A549 (cell line): ENCODE results near the gene TMSB4X. TPM values are rescaled to one million over a fixed set of nuclear protein-coding genes. Genes with fewer than 3 reads are reported as not detected.

Experiments
- ATAC-seq, 2 experiments: fragments of 200-7000 bp in 1 of 2; fragments of >200 bp in 1 of 2; cut with Nextera tagmentation in 1 of 2; cut with Tn5 transposase in 1 of 2; 3 replicates each; pipeline versions ENCODE4 v1.8.0 to v1.9.1; 2018 to 2020; ENCODE audit warnings: mild to moderate bottlenecking in 1 of 2, moderate library complexity in 1 of 2
- CTCF ChIA-PET: fragments of 300-600 bp; sonication (Branson Sonifier 250); formaldehyde crosslinking; extraction: SDS; loops from one replicate; lab custom pipeline; 2021; ENCODE audit warnings: antibody characterized with exemption, inconsistent platforms; lab: Yijun Ruan, JAX
- POLR2A ChIA-PET: fragments of 350-600 bp; formaldehyde crosslinking; extraction: SDS; loops from one replicate; lab custom pipeline; 2021; ENCODE audit warnings: antibody characterized with exemption, inconsistent platforms; lab: Yijun Ruan, JAX
- DNase-seq, 2 experiments: peaks; one replicate each; pipeline versions ENCODE4 v3.0.0 to v3.0.0-alpha.2; 2011 to 2016; ENCODE audit warnings: low read depth in 1 of 2, low spot score in 1 of 2
- FAIRE-seq: peaks from 2 replicates; lab custom pipeline; 2011; peaks lifted over from hg19 to GRCh38; lab: Jason Lieb, UNC
- H3K27ac ChIP-seq, 2 experiments: fragments of >200 bp; sonication (Bioruptor Twin); formaldehyde crosslinking; 3 replicates each; pipeline ENCODE4 v1.5.1; 2016 to 2017
- H3K4me1 ChIP-seq: fragments of >200 bp; sonication (Bioruptor Twin); formaldehyde crosslinking; 3 replicates; pipeline ENCODE4 v1.6.1; 2016
- H3K4me2 ChIP-seq: fragments of >200 bp; sonication (Bioruptor Twin); formaldehyde crosslinking; 3 replicates; pipeline ENCODE4 v1.6.1; 2016
- H3K4me3 ChIP-seq: fragments of >200 bp; sonication (Bioruptor Twin); formaldehyde crosslinking; 3 replicates; pipeline ENCODE4 v1.5.1; 2016
- H3K9me3 ChIP-seq: fragments of >200 bp; sonication (Bioruptor Twin); formaldehyde crosslinking; 3 replicates; pipeline ENCODE4 v1.6.1; 2016
- CBX2 ChIP-seq: fragments of 200-600 bp; sonication (generic); IDR thresholded peaks from 2 replicates; pipeline ENCODE4 v1.6.1; 2016; ENCODE audit warnings: low read depth, mild to moderate bottlenecking, borderline replicate concordance
- CEBPB ChIP-seq, 2 experiments: fragments of >200 bp in 1 of 2; sonication (Bioruptor Twin) in 1 of 2; formaldehyde crosslinking in 1 of 2; IDR thresholded peaks; 2 replicates each; pipeline ENCODE4 v1.6.1; 2012 to 2016
- CHD2 ChIP-seq: fragments of 150-350 bp; IDR thresholded peaks from 2 replicates; pipeline ENCODE4 v1.6.1; 2014; ENCODE audit warnings: low read length; ENCODE audit not compliant: partially characterized antibody
- E2F6 ChIP-seq: IDR thresholded peaks from 2 replicates; pipeline ENCODE4 v1.6.1; 2012; ENCODE audit warnings: low read depth, borderline replicate concordance
- EHF ChIP-seq: fragments of 250-450 bp; sonication (Bioruptor Pico); IDR thresholded peaks from 2 replicates; pipeline ENCODE4 v1.5.0; 2020; ENCODE audit warnings: mild to moderate bottlenecking
- EP300 ChIP-seq, 2 experiments: fragments of >200 bp; sonication (Bioruptor Twin); formaldehyde crosslinking; IDR thresholded peaks; 2 replicates in 1 of 2; 3 replicates in 1 of 2; pipeline ENCODE4 v1.6.1; 2016 to 2017
- FOSB ChIP-seq: fragments of 250-450 bp; sonication (Bioruptor Pico); IDR thresholded peaks from 2 replicates; pipeline ENCODE4 v1.5.0; 2020; ENCODE audit warnings: mild to moderate bottlenecking, moderate library complexity
- FOSL2 ChIP-seq, 2 experiments: fragments of 450-650 bp in 1 of 2; fragments of >200 bp in 1 of 2; sonication (Bioruptor Twin) in 1 of 2; formaldehyde crosslinking; IDR thresholded peaks; 2 replicates each; pipeline versions ENCODE4 v1.5.0 to v1.6.1; 2016 to 2020; ENCODE audit warnings: mild to moderate bottlenecking in 1 of 2, moderate library complexity in 1 of 2
- GATA3 ChIP-seq: IDR thresholded peaks from 2 replicates; pipeline ENCODE4 v1.6.1; 2012; ENCODE audit warnings: borderline replicate concordance
- HOXA7 ChIP-seq: fragments of 250-450 bp; sonication (Bioruptor Pico); IDR thresholded peaks from 2 replicates; pipeline ENCODE4 v1.5.0; 2020; ENCODE audit warnings: mild to moderate bottlenecking, moderate library complexity
- HOXB13 ChIP-seq: fragments of 250-450 bp; sonication (Bioruptor Pico); IDR thresholded peaks from 2 replicates; pipeline ENCODE4 v1.5.0; 2020; ENCODE audit warnings: low read depth, mild to moderate bottlenecking, moderate library complexity
- HOXB5 ChIP-seq: fragments of 250-450 bp; sonication (Bioruptor Pico); IDR thresholded peaks from 2 replicates; pipeline ENCODE4 v1.5.0; 2020; ENCODE audit warnings: mild to moderate bottlenecking, moderate library complexity
- JUNB ChIP-seq: fragments of >200 bp; sonication (Bioruptor Twin); formaldehyde crosslinking; IDR thresholded peaks from 2 replicates; pipeline ENCODE4 v1.6.1; 2016
- KDM1A ChIP-seq: fragments of 200-600 bp; sonication (generic); IDR thresholded peaks from 2 replicates; pipeline ENCODE4 v1.6.1; 2016; ENCODE audit warnings: low read depth, mild to moderate bottlenecking
- REST ChIP-seq: fragments of 200-600 bp; sonication (generic); IDR thresholded peaks from 2 replicates; pipeline ENCODE4 v1.6.1; 2016; ENCODE audit warnings: antibody characterized with exemption, mild to moderate bottlenecking, moderate library complexity
- SREBF2 ChIP-seq: fragments of 450-650 bp; IDR thresholded peaks from 2 replicates; pipeline ENCODE4 v1.6.1; 2014; ENCODE audit warnings: mild to moderate bottlenecking, moderate library complexity
- TP53 ChIP-seq: fragments of 250-450 bp; sonication (Bioruptor Pico); IDR thresholded peaks from 2 replicates; pipeline ENCODE4 v1.5.0; 2021; ENCODE audit warnings: mild to moderate bottlenecking, moderate library complexity
- ZC3H11A ChIP-seq: fragments of 450-650 bp; IDR thresholded peaks from 2 replicates; pipeline ENCODE4 v1.6.1; 2014; ENCODE audit warnings: antibody characterized with exemption, mild to moderate bottlenecking
- ZSCAN20 ChIP-seq: fragments of 250-450 bp; sonication (Bioruptor Pico); IDR thresholded peaks from 2 replicates; pipeline ENCODE4 v1.8.0; 2022; ENCODE audit warnings: mild to moderate bottlenecking, moderate library complexity
- WGBS: methylation state at CpG from one replicate; pipeline ENCODE4 v1.1.6; 2017; ENCODE audit errors: missing lambda C conversion rate; 5-methylcytosine and 5-hydroxymethylcytosine counted together
- polyA plus RNA-seq, 4 experiments: library from polyadenylated mRNA; depleted of rRNA in 3 of 4; stranded (reverse); fragments of >200 nt; fragmentation: RNase III in 1 of 4; extraction: RNeasy Plus Mini Kit Qiagen cat#74134 plus additional on column Dnase treatment in 1 of 4; gene quantifications; 2 replicates in 3 of 4; 3 replicates in 1 of 4; pipeline ENCODE4 v1.2.3, GENCODE V29; 2011 to 2017

Gene TMSB4X
- polyA plus RNA-seq, 2 of the 4 experiments (the other 2 are of a cell fraction), result 3,130 to 7,447 TPM

GRCh38 chrX:12954376-12954775 is 20.5 kb upstream of the TMSB4X start:
- ATAC-seq, result no peak
- no peaks in the 10 kb centered on the region for H3K9me3 ChIP-seq
- H3K27ac ChIP-seq, result peak overlapping the region; percentile 40 to 95; a peak in 4 of 6 replicates
- DNase-seq, result no peak
- H3K4me3 ChIP-seq, result no peak overlapping the region
- peaks cover 30% of the 10 kb centered on the region for H3K4me1 ChIP-seq
- no peak overlapping the region for H3K4me2 ChIP-seq
- no peak for FAIRE-seq
- CTCF ChIA-PET, result interaction anchor here (2.0 to 4.9 kb wide), 2 partner anchors 8 to 534 kb away, joined by 10 to 26 read pairs; no protein-coding TSS in a partner anchor
- 92% methylated on average over 9 of the region's 9 CpGs for WGBS
- TF ChIP-seq EHF (no peak), HOXA7 (CRISPR knock-in tag) (no peak), FOSL2 (IDR thresholded peaks at IDR 0.05) (no peak), FOSL2 (CRISPR knock-in tag; IDR thresholded peaks at IDR 0.05) (no peak), TP53 (CRISPR knock-in tag) (no peak), HOXB5 (no peak), GATA3 (no peak), CHD2 (no peak), SREBF2 (no peak), EP300 (IDR thresholded peaks at IDR 0.05) (no peak)
- POLR2A ChIA-PET, result interaction anchor here (1.1 kb wide), 1 partner anchor 20 kb away, joined by 5 read pairs; the partner anchor contains the start of gene TMSB4X

- Histone ChIP-seq H3K4me3 (no peak overlapping the region), H3K4me1 (peaks cover 30% of the 10 kb centered on the region), H3K9me3 (no peaks in the 10 kb centered on the region), H3K4me2 (no peak overlapping the region), H3K27ac (peak overlapping the region; percentile 40 to 95; a peak in 4 of 6 replicates)
- no peak for DNase-seq
- FAIRE-seq, result no peak
- no peak for TF ChIP-seq KDM1A
- no peak for TF ChIP-seq JUNB
- TF ChIP-seq ZC3H11A, result no peak
- TF ChIP-seq HOXB13 (CRISPR knock-in tag), result no peak
- TF ChIP-seq REST, result no peak
- TF ChIP-seq ZSCAN20, result no peak
- TF ChIP-seq E2F6, result no peak
- no peak for TF ChIP-seq CBX2
- no peak for TF ChIP-seq FOSB
- TF ChIP-seq EHF, result no peak
- no peak for TF ChIP-seq CEBPB (IDR thresholded peaks at IDR 0.05)
- WGBS, result 100% methylated on average over 2 of the region's 4 CpGs
- ChIA-PET POLR2A (interaction anchor here (1.2 kb wide), 1 partner anchor 21 kb away, joined by 9 read pairs; no protein-coding TSS in a partner anchor), CTCF (interaction anchor here (0.6 to 4.9 kb wide), 4 partner anchors 9 to 533 kb away, joined by 3 to 26 read pairs (median 6); no protein-coding TSS in a partner anchor)
- no peak for ATAC-seq
These were observed 19.9 kb upstream of the TMSB4X start for GRCh38 chrX:12954981-12955380.
